ENCODE measurements around the gene TBX18.

DNA sequence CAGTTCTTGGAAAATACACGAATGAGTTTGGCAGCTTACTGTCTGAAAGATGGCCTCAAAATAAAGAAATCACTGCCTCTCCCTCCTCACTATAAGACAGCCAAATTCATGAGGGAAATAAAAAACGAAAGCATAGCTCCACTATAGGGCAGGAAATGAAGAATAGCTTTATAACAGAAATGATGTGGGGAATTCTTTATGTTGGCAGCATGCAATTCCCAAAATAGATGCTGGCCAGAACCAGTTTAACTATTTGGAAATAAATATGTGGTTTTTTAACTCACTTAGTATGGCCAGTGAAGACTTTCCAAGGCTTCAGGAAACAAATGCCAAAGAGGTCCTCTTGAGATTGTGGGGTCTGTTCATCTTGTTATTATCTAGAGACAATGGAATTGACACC, 100.5 kb downstream of the TBX18 start:
- TF ChIP-seq RXRA (IDR thresholded peaks at IDR 0.05) (no peak), JUND (IDR thresholded peaks at IDR 0.05) (no peak), SP1 (IDR thresholded peaks at IDR 0.05) (no peak), RAD21 (IDR thresholded peaks at IDR 0.05) (no peak), EGR1 (IDR thresholded peaks at IDR 0.05; ENCODE audit: low read depth in 2 of 2) (no peak), FOXA1 (IDR thresholded peaks at IDR 0.05) (no peak), HNF4A (conservative IDR thresholded peaks at IDR 0.05) (no peak)
- TF ChIP-seq, protein P1, sequence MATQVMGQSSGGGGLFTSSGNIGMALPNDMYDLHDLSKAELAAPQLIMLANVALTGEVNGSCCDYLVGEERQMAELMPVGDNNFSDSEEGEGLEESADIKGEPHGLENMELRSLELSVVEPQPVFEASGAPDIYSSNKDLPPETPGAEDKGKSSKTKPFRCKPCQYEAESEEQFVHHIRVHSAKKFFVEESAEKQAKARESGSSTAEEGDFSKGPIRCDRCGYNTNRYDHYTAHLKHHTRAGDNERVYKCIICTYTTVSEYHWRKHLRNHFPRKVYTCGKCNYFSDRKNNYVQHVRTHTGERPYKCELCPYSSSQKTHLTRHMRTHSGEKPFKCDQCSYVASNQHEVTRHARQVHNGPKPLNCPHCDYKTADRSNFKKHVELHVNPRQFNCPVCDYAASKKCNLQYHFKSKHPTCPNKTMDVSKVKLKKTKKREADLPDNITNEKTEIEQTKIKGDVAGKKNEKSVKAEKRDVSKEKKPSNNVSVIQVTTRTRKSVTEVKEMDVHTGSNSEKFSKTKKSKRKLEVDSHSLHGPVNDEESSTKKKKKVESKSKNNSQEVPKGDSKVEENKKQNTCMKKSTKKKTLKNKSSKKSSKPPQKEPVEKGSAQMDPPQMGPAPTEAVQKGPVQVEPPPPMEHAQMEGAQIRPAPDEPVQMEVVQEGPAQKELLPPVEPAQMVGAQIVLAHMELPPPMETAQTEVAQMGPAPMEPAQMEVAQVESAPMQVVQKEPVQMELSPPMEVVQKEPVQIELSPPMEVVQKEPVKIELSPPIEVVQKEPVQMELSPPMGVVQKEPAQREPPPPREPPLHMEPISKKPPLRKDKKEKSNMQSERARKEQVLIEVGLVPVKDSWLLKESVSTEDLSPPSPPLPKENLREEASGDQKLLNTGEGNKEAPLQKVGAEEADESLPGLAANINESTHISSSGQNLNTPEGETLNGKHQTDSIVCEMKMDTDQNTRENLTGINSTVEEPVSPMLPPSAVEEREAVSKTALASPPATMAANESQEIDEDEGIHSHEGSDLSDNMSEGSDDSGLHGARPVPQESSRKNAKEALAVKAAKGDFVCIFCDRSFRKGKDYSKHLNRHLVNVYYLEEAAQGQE (IDR thresholded peaks at IDR 0.05) = no peak
- TF ChIP-seq, protein P2, sequence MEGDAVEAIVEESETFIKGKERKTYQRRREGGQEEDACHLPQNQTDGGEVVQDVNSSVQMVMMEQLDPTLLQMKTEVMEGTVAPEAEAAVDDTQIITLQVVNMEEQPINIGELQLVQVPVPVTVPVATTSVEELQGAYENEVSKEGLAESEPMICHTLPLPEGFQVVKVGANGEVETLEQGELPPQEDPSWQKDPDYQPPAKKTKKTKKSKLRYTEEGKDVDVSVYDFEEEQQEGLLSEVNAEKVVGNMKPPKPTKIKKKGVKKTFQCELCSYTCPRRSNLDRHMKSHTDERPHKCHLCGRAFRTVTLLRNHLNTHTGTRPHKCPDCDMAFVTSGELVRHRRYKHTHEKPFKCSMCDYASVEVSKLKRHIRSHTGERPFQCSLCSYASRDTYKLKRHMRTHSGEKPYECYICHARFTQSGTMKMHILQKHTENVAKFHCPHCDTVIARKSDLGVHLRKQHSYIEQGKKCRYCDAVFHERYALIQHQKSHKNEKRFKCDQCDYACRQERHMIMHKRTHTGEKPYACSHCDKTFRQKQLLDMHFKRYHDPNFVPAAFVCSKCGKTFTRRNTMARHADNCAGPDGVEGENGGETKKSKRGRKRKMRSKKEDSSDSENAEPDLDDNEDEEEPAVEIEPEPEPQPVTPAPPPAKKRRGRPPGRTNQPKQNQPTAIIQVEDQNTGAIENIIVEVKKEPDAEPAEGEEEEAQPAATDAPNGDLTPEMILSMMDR (IDR thresholded peaks at IDR 0.05; ENCODE audit: low read depth, low read length, missing input control) = no peak
- TF ChIP-seq, protein P3, sequence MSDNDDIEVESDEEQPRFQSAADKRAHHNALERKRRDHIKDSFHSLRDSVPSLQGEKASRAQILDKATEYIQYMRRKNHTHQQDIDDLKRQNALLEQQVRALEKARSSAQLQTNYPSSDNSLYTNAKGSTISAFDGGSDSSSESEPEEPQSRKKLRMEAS (IDR thresholded peaks at IDR 0.05) = no peak
